GM23248 (cell line): ENCODE results near the gene RFT1.

Experiments used
- EZH2 ChIP-seq: fragments of 200-600 bp; sonication (generic); IDR thresholded peaks from 2 replicates; pipeline ENCODE4 v1.6.1; 2018; ENCODE audit warnings: antibody characterized with exemption, mild to moderate bottlenecking; ENCODE audit not compliant: insufficient read depth, poor library complexity, severe bottlenecking
- EZH2phosphoT487 ChIP-seq: fragments of 200-600 bp; sonication (generic); IDR thresholded peaks from 2 replicates; pipeline ENCODE4 v1.6.1; 2018; ENCODE audit warnings: antibody characterized with exemption, moderate library complexity, mild to moderate bottlenecking, low read depth; ENCODE audit not compliant: insufficient read depth

GRCh38 chr3:53114011-53114400 is 16.2 kb downstream of the RFT1 start:
- TF ChIP-seq EZH2 (no peak), EZH2phosphoT487 (no peak)
